ENCODE measurements around the gene PER2. TPM values are rescaled to one million over a fixed set of nuclear protein-coding genes. Genes with fewer than 3 reads are reported as not detected.
"Not testable (repeated sequence)": the region's sequence is repeated elsewhere in the genome, so short reads cannot be mapped to it uniquely, and the experiment has no call there.

Gene PER2
- polyA plus RNA-seq, 3 donors: 3.6 to 5.6 (median 4.9) TPM

DNA sequence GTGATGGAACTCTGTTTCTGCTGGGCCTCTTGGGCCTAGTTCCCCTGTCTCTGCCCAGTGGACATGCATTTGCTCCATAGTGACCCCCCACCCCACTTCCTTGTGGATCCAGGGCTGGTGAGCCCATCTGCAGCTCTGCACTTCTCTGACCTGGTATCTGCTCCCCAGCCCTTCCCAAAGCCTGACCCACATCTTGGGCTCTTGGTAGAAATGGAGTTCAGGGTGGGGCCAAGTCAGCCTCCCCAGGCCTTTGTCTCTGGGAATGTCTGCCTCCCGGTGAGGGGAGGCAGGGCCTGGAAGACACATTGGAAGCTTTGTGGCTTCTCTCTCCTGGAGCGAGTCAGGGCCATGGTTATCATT is 25.6 kb upstream of the PER2 start:
- H3K27ac ChIP-seq (ENCODE audit: low read depth, low read length): no peak overlapping the region
- WGBS, 3 donors: 72 to 74% (median 72%) methylated on average over 2 of the region's 2 CpGs

- H3K27ac ChIP-seq (ENCODE audit: low read depth, low read length): no peak overlapping the region
- WGBS, 3 donors: 89 to 92% (median 92%) methylated on average over 8 of the region's 8 CpGs
These were observed 25.0 kb upstream of the PER2 start for GRCh38 chr2:238313289-238313990.

DNA sequence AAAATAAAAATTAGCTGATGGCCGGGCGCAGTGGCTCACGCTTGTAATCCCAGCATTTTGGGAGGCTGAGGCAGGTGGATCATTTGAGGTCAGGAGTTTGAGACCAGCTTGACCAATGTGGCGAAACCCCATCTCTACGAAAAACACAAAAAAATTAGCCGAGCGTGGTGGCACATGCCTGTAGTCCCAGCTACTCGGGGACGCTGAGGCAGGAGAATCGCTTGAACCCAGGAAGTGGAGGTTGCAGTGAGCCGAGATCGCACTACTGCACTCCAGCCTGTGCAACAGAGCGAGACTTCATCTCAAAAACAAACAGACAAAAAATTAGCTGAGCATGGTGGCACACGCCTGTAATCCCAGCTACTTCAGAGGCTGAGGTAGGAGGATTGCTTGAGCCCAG is 22.3 kb upstream of the PER2 start:
- not testable (repeated sequence) for H3K27ac ChIP-seq (ENCODE audit: low read depth, low read length)
- WGBS, 3 donors: 89 to 93% (median 90%) methylated on average over 14 of the region's 14 CpGs

DNA sequence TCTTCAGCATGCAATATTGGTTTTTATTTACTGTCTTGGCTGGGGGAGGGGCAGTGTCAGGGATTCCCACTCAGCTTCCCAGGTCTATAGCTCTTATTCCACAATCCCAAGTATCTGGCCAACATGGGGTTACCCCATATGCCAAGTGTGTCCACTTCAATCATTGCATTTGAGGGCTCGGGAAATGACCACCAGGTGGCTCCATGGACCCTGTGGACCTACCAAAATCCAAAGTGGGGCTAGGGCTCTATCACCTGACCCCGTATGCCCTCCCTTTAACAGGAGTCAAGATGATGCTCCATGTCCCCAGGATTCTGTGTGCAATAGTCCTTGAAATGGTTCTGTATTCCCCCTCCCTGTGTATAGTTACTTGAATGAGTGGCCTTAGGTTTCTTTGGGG is 19.8 kb upstream of the PER2 start:
- WGBS, 3 donors: 70 to 87% (median 74%) methylated on average over 2 of the region's 2 CpGs
- H3K27ac ChIP-seq (ENCODE audit: low read depth, low read length): no peak overlapping the region

GRCh38 chr2:238306672-238306998 is 18.2 kb upstream of the PER2 start:
- H3K27ac ChIP-seq (ENCODE audit: low read depth, low read length): no peak overlapping the region
- WGBS, 3 donors: 62 to 73% (median 73%) methylated on average over 5 of the region's 5 CpGs

GRCh38 chr2:238305965-238306671 is 17.7 kb upstream of the PER2 start:
- no peak overlapping the region for H3K27ac ChIP-seq (ENCODE audit: low read depth, low read length)
- 55 to 84% (median 84%) methylated on average over 11 of the region's 11 CpGs for WGBS, 3 donors

DNA sequence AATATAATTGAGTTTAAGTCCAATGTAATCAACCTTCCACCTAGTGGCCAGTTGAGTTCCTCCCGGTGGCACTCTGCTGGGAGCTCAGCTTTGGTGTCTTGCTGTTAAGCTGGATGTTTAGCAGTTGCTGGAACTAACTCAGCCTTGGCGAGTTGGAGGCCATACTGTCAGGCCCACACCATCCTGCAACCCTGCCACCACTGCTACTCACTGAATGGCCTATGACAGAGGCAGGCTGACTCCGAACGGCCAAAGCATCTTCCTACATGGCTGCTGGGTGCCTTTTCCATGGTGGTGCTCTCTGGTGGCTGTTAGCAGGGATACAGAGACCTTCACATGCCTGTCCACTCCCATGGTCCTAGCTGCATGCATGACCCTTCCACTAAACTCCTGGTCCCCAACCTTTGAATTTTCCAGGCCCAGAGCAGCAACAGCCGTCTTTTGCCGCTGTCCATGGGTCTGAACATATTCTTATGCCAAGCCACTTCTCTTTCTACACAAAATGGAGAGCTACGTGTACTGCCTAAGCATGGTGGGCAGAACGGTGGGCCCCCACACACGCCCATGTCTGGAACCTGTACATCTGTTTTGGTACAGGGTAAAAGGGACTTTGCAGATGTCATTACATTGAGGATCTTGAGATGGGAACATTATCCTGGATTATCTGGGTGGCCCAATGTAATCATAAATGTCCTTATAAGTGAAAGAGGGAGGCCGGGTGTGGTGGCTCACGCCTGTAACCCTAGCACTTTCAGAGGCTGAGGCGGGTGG is 16.9 kb upstream of the PER2 start:
- H3K27ac ChIP-seq (ENCODE audit: low read depth, low read length): no peak overlapping the region
- 80 to 86% (median 86%) methylated on average over 12 of the region's 12 CpGs for WGBS, 3 donors

DNA sequence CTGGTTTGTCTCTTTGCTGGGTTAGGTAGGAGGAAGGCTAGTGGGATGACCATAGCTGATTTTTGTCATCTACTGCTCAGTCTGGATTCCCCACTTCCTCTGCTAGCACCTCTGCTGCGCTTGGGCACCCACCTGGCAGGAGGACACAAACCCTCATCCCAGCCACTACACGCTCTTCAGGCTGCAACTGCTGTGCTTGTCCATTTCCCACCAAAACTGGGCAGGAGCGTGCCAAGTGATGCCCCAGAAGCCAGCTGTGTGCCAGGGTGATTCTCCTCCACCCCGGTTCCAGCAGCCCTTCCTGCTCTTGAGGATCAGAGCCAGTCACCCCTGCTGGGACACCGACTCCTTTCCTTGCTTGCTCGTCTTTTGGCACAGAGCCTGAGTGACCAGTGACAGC is 15.7 kb upstream of the PER2 start:
- WGBS, 3 donors: 91 to 95% (median 92%) methylated on average over 6 of the region's 6 CpGs
- H3K27ac ChIP-seq (ENCODE audit: low read depth, low read length): no peak overlapping the region

- WGBS, 3 donors: 83 to 85% (median 85%) methylated on average over 9 of the region's 9 CpGs
- no peak overlapping the region for H3K27ac ChIP-seq (ENCODE audit: low read depth, low read length)
These were observed 14.3 kb upstream of the PER2 start for GRCh38 chr2:238302751-238303150.

GRCh38 chr2:238302087-238302486 is 13.7 kb upstream of the PER2 start:
- WGBS, 3 donors: 74 to 79% (median 74%) methylated on average over 3 of the region's 3 CpGs
- no peak overlapping the region for H3K27ac ChIP-seq (ENCODE audit: low read depth, low read length)

GRCh38 chr2:238299803-238300202 is 11.4 kb upstream of the PER2 start:
- 20 to 71% (median 60%) methylated on average over 7 of the region's 7 CpGs for WGBS, 3 donors
- H3K27ac ChIP-seq (ENCODE audit: low read depth, low read length): no peak overlapping the region

DNA sequence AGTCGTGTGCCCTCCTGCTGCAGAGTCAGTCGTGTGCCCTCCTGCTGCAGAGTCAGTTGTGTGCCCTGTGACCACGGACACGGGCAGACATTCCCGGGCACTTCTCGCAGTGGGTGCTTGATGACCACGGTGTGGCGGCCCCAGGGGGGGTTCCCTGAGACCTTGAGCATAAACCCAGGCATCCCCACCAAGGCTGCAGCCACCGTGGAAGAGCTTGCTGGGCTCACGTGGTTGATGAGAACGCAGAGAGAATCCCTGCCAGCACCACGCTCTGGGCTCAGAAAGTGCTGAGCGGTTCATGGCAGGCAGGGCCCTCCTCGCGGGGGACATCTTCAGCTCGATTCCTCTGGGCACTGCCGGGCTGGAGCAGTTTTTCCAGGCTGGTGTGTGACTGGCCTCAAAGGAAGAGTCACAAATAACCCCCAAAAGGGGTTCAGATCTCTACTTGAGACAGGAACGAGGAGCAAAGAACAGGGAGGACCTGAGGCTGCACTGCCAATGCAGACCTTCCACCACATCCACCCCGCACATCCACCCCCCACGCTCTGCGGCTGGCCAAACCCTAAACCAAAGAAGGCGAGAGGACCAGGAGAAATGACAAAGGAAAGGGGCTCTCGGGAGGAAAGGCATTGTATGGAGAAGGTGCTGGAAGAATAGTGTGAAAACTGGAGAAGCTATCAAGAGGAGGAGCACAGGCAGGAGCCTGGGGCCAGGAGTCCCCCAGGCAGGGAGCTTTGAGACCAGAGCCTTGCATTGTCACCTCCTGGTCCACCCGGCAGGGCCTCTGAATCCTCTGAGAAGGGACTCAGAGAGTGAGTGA is 8.4 kb upstream of the PER2 start:
- 79 to 82% (median 79%) methylated on average over 23 of the region's 24 CpGs for WGBS, 3 donors
- no peak overlapping the region for H3K27ac ChIP-seq (ENCODE audit: low read depth, low read length)

DNA sequence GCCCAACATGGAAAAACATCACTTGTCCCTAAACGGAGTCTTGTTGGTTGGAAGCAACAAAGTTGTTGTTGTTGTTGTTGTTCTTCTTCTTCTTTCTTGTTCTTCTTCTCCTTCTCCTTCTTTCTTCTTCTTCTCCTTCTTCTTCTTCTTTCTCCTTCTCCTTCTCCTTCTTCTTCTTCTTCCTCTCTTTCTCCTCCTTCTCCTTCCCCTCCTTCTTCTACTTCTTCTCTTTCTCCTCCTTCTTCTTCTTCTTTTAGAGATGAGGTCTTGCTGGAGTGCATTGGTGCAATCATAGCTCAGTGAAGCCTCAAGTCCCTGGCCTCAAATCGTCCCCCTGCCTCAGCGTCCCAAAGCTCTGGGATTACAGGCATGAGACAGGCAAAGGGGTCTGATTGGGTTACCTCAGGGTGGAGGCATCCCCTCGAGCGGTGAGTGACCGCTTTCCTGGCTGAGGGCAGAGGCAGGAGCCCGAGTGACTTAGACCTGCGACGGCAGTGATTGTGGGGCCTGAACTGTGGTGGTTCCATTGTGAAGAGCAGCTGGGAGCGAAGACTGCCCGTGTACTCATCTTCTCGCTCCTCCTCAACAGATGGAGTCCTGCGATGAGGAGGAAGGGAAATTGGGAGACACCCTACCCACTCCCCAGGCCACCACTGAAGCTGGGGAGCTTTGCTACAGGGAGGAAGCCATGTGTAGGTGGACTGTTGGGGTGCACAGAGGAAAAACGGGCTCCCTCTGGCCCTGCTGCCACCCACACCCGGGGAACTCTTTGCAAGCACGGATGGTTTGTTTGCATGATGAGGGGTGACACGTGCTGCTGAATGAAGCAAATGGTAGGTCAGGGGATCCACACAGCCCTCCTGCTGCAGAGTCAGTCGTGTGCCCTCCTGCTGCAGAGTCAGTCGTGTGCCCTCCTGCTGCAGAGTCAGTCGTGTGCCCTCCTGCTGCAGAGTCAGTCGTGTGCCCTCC is 7.0 kb upstream of the PER2 start:
- 74 to 87% (median 79%) methylated on average over 19 to 20 of the region's 21 CpGs for WGBS, 3 donors

GRCh38 chr2:238294393-238295143 is 6.2 kb upstream of the PER2 start:
- no peak overlapping the region for H3K27ac ChIP-seq (ENCODE audit: low read depth, low read length)
- 54 to 87% (median 81%) methylated on average over 17 of the region's 17 CpGs for WGBS, 3 donors

More for the DNA sequence above, 7.0 kb upstream of the PER2 start:
- no peak overlapping the region for H3K27ac ChIP-seq (ENCODE audit: low read depth, low read length)

GRCh38 chr2:238294046-238294392 is 5.6 kb upstream of the PER2 start:
- WGBS, 3 donors: 89 to 94% (median 90%) methylated on average over 9 of the region's 9 CpGs
- H3K27ac ChIP-seq (ENCODE audit: low read depth, low read length): no peak overlapping the region

- no peak overlapping the region for H3K27ac ChIP-seq (ENCODE audit: low read depth, low read length)
- WGBS, 3 donors: 91 to 96% (median 92%) methylated on average over 8 of the region's 8 CpGs
These were observed 3.3 kb upstream of the PER2 start for GRCh38 chr2:238291550-238292281.
